HG03571 (cell line): ENCODE results near the gene ELF5.

ENCODE experiments used
- ATAC-seq: cut with Tn5 transposase; IDR thresholded peaks from one replicate; pipeline ENCODE4 v1.9.1; 2021; ENCODE audit not compliant: unreplicated experiment

The ELF5 gene

DNA sequence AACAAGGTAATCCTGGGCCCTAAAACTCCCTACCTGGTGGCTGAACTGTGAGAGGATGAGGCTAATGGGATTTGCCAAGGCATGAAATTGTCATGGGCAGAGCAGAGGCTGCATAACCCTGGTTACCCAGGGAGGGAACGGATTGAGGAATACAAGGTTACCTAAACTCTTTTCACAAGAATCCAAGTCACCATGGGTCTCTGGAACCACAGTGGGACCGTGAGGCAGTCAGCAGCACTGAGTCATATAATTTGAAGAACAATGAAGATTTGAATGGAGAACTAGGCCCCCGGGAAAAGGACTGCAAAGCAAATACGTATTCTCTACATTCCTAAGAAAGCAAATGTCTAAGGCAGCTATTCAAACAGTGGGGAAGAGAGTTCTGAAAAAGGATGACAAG, 55.1 kb downstream of the ELF5 start:
- ATAC-seq, result no peak

DNA sequence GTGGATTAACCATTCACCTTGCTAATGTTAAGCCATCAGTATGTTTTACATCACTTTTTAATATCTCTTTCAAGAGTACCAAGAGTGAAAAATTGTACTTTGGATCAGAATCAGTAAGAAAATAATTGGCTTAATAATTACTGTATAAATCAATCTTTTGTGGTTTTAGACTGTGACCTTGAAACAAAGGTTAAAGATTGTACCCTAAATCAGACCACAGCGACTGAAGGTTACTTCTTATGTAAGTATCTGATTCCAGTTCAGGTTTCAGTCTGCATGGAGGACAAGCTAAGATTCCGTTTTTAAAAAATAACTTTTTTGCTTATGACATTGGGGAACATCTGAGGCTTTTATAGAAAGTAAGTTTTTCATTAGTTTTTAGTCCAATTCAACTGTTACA, 56.0 kb downstream of the ELF5 start:
- no peak for ATAC-seq

DNA sequence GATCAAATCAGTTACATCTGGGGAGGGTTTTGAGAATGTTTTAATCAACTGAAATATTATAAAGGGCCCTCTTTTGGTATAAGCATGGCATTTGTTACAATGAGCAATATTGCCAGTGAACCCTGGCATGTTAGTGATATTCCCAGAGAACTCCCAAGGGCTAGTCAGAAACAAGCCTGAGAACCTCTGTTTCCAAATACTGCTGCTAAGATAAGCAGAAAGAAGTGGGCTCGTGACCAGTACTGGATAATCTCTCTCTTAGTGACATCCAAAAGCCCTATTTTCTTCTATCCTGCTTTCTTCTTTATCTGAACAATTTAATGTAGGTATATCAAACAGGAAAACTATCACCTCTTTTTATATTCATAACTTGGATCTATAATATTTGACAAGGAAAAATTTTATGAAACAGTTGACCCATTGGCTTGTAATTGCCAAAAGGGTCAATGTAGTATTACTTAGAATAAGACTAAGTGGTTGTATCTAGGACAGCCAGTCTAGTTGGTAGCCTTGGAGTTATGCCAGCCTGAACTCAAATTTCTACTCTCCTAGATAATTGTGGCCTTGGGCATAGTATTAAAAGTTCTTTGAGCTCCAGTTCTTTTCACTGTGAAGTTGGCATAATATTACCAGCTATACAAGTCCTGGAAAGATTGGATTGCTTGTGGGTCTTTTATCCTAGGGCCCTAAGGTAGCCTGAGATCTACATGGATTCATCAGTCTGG, 59.1 kb downstream of the ELF5 start:
- no peak for ATAC-seq

- no peak for ATAC-seq
Observed at GRCh38 chr11:34451053-34451452, 62.5 kb downstream of the ELF5 start.

DNA sequence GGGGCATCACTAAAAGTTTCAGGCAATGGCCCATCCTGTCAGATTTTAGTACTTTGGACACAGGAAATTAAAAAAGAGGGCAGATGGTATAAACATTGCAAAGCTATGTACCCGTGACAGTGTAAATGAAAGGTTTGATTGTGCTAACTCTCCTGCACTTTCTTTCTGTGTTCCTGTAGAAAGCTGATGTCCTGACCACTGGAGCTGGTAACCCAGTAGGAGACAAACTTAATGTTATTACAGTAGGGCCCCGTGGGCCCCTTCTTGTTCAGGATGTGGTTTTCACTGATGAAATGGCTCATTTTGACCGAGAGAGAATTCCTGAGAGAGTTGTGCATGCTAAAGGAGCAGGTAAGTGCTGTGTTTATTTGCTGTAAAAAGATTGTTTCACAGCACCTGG, 64.6 kb downstream of the ELF5 start:
- ATAC-seq, result no peak

DNA sequence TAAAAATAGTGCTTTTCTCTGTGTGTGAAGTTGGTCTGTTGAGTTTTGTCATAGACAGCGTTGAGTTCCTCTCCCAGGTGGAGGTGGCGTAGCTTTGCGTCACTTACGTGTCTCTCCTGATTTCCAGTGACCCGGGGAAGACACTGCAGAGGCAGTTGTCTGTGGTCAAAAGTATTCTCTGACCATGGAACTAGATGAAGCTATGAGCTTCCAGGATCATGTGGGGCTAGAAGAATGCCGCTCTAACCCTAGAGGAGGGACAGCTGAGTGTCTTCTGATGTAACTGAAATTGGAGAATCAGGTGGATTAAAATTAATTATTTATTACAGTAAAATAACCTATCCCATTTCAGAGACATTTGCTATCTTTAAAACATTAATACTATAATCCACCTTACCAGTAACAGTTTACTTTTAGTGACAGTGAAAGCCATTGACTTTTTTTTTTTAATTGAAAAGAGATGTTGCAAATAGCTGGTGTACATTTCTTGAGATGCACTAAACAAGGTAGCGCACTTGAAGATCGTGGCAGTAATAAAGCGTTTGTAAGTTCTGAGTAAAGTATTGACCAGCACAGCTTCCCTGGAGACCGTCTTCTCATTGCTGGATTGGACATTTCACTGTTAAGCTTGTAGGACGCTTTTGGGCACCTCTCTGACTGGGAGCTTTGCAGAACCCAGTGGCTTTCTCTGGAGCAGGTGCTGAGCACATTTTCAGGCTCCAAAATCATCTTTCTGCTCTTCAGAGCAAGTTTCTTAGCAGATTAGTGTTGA, 65.2 kb downstream of the ELF5 start:
- ATAC-seq, result no peak

GRCh38 chr11:34447044-34447443, 66.5 kb downstream of the ELF5 start:
- no peak for ATAC-seq

DNA sequence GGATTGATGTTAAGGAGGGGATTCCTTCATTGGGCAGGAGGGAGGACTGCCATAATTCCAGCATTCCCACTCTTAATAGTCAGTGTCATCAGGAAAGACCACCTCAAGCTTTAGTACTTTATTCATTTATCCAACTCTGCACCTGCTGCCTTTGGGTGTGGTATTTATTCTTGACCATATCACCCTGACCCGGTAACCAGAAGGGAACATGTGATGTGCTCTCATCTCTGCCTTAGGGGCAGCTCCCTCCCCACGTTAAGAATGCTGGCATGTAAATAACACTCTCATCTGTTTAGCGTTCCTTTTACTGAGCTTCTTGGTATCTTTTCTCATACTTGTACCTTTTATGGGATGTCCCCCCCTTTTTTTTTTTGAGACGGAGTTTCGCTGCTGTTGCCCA, 67.2 kb downstream of the ELF5 start:
- ATAC-seq, result no peak

DNA sequence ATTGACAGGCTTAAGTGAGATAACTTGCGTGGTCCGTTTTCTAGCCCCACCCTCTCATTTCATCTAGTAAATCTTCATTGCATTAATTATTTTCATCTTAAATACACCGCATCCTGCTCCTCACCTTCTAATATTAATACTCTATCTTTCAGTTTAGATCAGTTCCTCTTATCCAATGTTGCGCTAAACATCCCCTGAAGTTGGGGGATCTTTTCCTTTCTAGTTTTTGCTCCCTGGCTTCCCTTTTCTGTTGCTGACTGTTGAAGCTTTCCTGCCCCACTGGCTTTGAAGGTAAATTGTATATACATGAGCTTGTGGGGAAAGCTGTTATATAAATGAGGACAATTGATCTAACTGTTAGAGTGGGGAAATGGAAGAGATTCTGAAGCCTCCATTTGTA, 67.6 kb downstream of the ELF5 start:
- ATAC-seq, result no peak

DNA sequence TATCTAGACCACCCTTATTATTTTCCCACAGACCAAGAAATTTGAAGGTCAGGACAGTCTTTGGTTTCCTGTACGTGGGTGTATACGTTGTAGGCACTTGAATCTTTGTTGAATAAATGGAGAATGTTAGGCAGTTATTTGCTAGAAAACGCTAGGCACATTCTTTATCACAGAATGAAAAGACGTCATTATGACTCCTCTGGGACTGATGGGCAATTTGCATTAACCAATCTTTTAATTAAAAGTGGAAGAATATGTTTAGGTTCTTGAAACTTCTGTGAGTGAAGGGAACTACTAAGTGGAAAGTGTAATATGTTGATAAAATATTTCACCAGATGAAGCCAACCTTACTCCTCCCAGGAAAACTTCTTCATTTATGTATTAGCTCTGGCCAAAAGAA, 69.2 kb downstream of the ELF5 start:
- no peak for ATAC-seq

- no peak for ATAC-seq
Observed at GRCh38 chr11:34443136-34443535, 70.5 kb downstream of the ELF5 start.

- ATAC-seq, result no peak
Observed at GRCh38 chr11:34441814-34442213, 71.8 kb downstream of the ELF5 start.

- no peak for ATAC-seq
Observed at GRCh38 chr11:34439610-34440198, 73.9 kb downstream of the ELF5 start.

DNA sequence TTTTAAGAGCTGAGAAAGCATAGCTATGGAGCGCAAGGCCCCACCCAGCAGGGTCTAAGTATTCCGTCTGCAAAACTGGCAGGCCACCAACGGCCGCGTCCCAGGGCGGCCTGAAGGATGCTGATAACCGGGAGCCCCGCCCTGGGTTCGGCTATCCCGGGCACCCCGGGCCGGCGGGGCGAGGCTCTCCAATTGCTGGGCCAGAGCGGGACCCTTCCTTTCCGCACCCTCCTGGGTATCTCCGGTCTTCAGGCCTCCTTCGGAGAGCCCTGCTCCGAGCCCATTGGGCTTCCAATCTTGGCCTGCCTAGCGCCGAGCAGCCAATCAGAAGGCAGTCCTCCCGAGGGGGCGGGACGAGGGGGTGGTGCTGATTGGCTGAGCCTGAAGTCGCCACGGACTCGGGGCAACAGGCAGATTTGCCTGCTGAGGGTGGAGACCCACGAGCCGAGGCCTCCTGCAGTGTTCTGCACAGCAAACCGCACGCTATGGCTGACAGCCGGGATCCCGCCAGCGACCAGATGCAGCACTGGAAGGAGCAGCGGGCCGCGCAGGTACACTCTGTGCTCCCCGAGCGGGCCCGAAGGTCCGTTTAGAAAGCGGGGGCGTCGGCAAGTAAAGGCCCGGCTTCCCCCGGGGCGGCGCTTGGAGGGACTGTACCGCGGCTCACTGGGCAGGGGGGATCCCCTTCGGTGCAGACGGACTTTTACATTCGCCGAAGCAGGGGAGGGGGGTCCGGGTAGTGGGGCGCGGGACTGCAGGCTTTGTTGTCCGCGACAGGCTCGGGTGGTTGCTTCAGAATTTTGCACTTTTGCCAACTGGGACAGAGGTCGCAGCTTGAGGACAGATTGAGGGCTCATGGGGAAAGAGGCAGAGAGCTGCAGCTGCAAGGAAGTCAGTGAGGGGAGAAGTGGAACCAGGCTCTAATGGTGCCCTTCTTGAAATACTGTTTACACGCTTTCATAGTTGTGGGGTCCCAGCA, 74.8 kb downstream of the ELF5 start, which contains the start of gene CAT:
TSS of gene CAT (plus strand) at position 406 of the 979 bp plus-strand sequence. CDS start at position 486, 80 bp downstream.
- peak; percentile 97 for ATAC-seq

GRCh38 chr11:34437224-34438125, 76.1 kb downstream of the ELF5 start:
- no peak for ATAC-seq

DNA sequence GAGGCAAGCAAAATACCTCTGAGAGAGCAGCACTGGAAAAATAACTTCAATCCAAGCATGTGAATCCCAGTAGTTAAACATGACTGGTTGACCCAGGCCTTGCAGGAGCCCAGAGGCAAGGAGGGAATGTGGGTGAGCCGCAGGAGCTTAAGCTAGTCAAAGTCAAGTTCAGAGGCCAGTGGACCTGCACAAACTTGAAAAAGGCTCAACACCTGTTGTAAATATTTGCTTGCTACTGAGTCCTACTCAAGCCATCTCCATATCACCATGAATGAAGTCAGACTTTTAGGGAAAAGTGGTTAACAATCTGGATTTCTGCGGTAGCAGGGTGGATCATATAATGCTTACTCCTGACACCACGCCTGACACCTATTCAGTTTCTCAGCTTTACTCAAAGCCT, 79.7 kb downstream of the ELF5 start:
- ATAC-seq, result no peak

DNA sequence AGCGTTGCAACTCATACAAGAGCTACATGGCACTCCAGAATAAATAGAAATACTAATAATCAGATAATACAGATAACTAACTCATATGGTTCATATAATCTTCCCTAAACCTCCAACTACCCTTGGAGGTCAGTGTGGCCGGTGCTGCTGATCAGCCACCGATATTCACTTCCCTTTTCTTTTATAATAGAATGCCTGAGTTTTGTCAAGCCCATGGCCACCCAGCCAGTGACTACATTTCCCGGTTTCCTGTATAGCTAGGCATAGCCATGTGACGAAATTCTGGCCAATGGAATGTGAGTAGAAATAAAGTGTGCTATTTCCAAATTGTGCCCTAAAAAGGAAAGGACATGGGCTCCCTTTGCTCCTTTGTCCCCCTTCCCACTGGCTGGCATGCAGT, 80.8 kb downstream of the ELF5 start:
- no peak for ATAC-seq

DNA sequence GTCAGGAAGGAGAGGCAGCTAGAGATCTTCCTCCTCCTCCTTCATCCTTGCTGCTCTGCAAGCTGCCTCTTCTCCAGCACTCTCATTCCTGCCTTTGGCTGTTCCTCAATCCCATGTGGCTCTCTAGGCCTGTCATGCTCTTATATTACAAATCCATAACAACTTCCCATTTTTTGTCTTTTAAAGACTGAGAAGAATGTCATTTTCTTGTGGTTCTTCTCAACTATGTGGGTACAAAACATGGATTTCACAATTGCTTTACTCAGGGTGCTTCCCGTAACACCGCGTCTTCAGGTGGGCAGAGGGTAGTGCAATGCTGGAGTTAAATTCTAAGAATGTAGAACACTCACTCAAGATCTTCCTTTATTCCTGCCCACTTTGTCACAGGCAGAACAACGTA, 81.6 kb downstream of the ELF5 start:
- no peak for ATAC-seq
